ENCODE measurements around the gene SRD5A2.
"Not testable (repeated sequence)": the region's sequence is repeated elsewhere in the genome, so short reads cannot be mapped to it uniquely, and the experiment has no call there.

- TF ChIP-seq POLR2A, CTCF (IDR thresholded peaks at IDR 0.05): not testable (repeated sequence)
Measured at GRCh38 chr2:31496451-31496874, 84.3 kb downstream of the SRD5A2 start.

All from tibial nerve (tissue), 3 donors.